Chondrocyte (in vitro differentiated cells): ENCODE results near the gene PTGES2. TPM values are rescaled to one million over a fixed set of nuclear protein-coding genes. Genes with fewer than 3 reads are reported as not detected.
"Not testable (repeated sequence)": the region's sequence is repeated elsewhere in the genome, so short reads cannot be mapped to it uniquely, and the experiment has no call there.

Source experiments
- DNase-seq: peaks from one replicate; pipeline ENCODE4 v3.0.0; 2021; ENCODE audit warnings: mixed read lengths, low spot score
- H3K27ac Mint-ChIP-seq: one replicate; pipeline ENCODE4 v1.8.0; 2021; ENCODE audit warnings: mild to moderate bottlenecking, moderate library complexity, mixed read lengths; ENCODE audit not compliant: unreplicated experiment
- H3K27me3 Mint-ChIP-seq: 2 replicates; pipeline ENCODE4 v1.8.0; 2021; ENCODE audit warnings: low read depth, mixed read lengths
- H3K36me3 Mint-ChIP-seq: 2 replicates; pipeline ENCODE4 v1.8.0; 2021; ENCODE audit warnings: low read depth, mixed read lengths
- H3K4me1 Mint-ChIP-seq: 2 replicates; pipeline ENCODE4 v1.8.0; 2021; ENCODE audit warnings: low read depth, mild to moderate bottlenecking, mixed read lengths
- H3K4me3 Mint-ChIP-seq: one replicate; pipeline ENCODE4 v1.8.0; 2021; ENCODE audit warnings: mild to moderate bottlenecking, moderate library complexity, mixed read lengths; ENCODE audit not compliant: unreplicated experiment
- H3K9me3 Mint-ChIP-seq: 2 replicates; pipeline ENCODE4 v1.8.0; 2021; ENCODE audit warnings: low read depth, mixed read lengths
- CTCF ChIP-seq: fragments of 200-600 bp; sonication (generic); IDR thresholded peaks from 2 replicates; pipeline ENCODE4 v1.5.0; 2021; ENCODE audit warnings: antibody characterized with exemption, mild to moderate bottlenecking, moderate library complexity
- total RNA-seq: library from RNA; stranded (reverse); gene quantifications from 3 replicates; pipeline ENCODE4 v1.2.1, GENCODE V29; 2021

The PTGES2 gene
- total RNA-seq, 1 donor from 2014 or later, result 49.3 TPM

DNA sequence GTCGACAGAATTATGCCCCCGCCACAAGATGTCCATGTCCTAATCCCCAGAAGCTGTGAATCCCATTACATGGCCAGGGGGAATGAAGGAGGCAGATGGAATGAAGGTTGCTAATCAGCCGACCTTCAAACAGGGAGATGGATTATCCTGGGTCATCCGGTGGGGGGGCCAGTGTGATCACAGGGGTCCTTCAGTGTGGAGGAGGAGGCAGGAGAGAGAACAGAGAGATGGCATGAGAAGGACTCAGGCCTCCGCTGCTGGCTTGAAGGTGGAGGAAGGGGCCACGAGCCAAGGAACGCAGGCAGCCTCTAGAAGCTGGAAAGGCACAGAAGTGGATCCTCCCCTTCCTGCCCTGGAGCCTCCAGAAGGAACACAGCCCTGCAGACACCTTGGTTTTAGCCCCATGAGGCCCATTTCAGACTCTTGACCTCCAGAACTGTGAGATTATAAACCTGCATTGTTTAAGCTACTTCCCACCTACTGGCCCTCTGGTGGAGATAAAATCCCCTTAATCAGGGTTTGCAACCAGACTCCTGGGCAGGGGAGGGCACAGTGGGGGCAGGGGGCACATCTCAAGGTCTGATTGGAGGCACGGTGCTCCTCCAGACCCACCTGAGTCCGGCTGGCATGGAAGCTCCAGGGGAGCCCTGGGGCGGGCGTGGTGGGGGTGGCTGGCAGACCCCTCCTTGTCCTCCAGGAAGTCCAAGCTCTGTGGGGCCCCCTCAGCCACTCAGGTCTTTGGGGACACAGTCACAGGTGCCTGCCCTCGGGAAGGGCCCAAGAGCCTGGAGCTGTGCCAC, 13.8 kb downstream of the PTGES2 start:
- Mint-ChIP-seq H3K27ac (no peak overlapping the region), H3K9me3 (no peaks in the 10 kb centered on the region), H3K36me3 (peaks cover 7% of the 10 kb centered on the region), H3K4me3 (no peak overlapping the region), H3K4me1 (peaks cover 11% of the 10 kb centered on the region), H3K27me3 (no peaks in the 10 kb centered on the region)
- no peak for TF ChIP-seq CTCF
- peak; percentile 71 for DNase-seq

DNA sequence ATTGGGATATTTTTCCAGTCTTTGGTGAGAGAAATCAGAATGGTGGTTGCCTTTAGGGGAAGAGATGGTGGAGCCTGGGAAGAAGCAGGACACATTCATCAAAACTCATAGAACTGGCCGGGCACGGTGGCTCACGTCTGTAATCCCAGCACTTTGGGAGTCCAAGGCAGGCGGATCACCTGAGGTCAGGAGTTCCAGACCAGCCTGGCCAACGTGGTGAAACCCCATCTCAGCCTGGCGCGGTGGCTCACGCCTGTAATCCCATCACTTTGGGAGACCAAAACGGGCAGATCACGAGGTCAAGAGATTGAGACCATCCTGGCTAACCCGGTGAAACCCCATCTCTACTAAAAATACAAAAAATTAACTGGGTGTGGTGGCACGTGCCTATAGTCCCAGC, 15.8 kb downstream of the PTGES2 start:
- not testable (repeated sequence) for H3K4me3 Mint-ChIP-seq, H3K9me3 Mint-ChIP-seq, H3K4me1 Mint-ChIP-seq, H3K27me3 Mint-ChIP-seq, H3K27ac Mint-ChIP-seq
- peaks cover 19% of the 10 kb centered on the region for H3K36me3 Mint-ChIP-seq
- DNase-seq, result peak; percentile 38

- Mint-ChIP-seq H3K36me3 (peaks cover 27% of the 10 kb centered on the region), H3K4me1 (peaks cover 4% of the 10 kb centered on the region), H3K27ac (no peak overlapping the region), H3K9me3 (no peaks in the 10 kb centered on the region), H3K27me3 (no peaks in the 10 kb centered on the region), H3K4me3 (no peak overlapping the region)
- peak; percentile 21 for DNase-seq
- TF ChIP-seq CTCF, result no peak
Measured at GRCh38 chr9:128109050-128109709, 18.3 kb downstream of the PTGES2 start.

DNA sequence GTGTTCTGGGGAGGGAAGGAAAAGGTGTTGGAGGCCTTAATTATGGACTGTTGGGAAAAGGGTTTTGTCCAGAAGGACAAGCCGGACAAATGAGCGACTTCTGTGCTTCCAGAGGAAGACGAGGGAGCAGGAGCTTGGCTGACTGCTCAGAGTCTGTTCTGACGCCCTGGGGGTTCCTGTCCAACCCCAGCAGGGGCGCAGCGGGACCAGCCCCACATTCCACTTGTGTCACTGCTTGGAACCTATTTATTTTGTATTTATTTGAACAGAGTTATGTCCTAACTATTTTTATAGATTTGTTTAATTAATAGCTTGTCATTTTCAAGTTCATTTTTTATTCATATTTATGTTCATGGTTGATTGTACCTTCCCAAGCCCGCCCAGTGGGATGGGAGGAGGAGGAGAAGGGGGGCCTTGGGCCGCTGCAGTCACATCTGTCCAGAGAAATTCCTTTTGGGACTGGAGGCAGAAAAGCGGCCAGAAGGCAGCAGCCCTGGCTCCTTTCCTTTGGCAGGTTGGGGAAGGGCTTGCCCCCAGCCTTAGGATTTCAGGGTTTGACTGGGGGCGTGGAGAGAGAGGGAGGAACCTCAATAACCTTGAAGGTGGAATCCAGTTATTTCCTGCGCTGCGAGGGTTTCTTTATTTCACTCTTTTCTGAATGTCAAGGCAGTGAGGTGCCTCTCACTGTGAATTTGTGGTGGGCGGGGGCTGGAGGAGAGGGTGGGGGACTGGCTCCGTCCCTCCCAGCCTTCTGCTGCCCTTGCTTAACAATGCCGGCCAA, 19.1 kb downstream of the PTGES2 start:
- Mint-ChIP-seq H3K27ac (no peak overlapping the region), H3K4me1 (peaks cover 9% of the 10 kb centered on the region), H3K36me3 (peaks cover 29% of the 10 kb centered on the region), H3K4me3 (no peak overlapping the region), H3K27me3 (no peaks in the 10 kb centered on the region), H3K9me3 (no peaks in the 10 kb centered on the region)
- no peak for TF ChIP-seq CTCF
- peak; percentile 43 for DNase-seq

GRCh38 chr9:128107468-128108268, 19.9 kb downstream of the PTGES2 start:
- no peak overlapping the region for H3K27ac Mint-ChIP-seq
- H3K27me3 Mint-ChIP-seq, result no peaks in the 10 kb centered on the region
- H3K4me1 Mint-ChIP-seq, result peaks cover 9% of the 10 kb centered on the region
- no peak for TF ChIP-seq CTCF
- H3K9me3 Mint-ChIP-seq, result no peaks in the 10 kb centered on the region
- peaks cover 30% of the 10 kb centered on the region for H3K36me3 Mint-ChIP-seq
- H3K4me3 Mint-ChIP-seq, result no peak overlapping the region
- no peak for DNase-seq
